ENCODE results near the gene KMT2C.

Gene KMT2C

GRCh38 chr7:152137476-152138025 is 298.3 kb downstream of the KMT2C start:
- no peak for DNase-seq (ENCODE audit: low spot score)

DNA sequence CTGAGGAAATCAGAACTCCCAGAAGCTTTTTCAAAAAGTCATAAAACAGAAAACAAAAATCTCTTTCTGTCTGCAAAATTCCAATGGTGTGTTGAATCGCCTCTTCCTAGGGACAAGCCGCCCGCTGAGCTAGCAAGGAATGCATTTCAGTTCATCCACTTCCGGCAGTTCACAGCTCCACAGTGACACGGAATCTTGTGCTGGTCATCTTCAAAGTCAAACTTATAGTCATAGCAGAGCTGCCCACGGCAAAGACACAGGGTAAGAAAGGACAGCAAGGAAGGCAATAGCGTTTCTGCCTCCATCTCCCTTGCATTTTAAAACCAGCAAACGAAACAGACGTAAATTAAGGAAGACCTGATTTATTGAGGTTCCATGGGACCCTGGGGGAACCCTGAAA is 299.1 kb downstream of the KMT2C start:
- no peak for DNase-seq (ENCODE audit: low spot score)

DNA sequence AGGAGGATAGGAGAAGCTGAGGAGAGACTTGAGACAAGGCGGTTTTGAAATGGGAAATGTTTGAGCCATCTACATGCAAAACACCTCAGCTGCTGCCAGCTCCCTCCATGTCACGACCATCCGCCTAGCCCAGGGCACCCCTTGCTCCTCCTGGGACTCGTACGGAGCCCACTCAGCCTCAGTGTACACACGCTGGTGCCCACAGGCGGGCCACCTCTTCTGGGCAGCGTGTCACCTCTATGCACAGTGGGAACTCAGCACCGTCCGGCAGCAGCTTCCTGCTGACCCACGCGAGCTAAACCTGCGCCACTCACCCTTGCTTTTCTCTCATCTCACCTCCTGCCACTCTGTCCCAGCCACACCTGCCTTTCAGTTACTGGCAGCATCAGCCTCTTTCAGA is 302.0 kb downstream of the KMT2C start:
- no peak for DNase-seq (ENCODE audit: low spot score)

- no peak for DNase-seq (ENCODE audit: low spot score)
Observed at GRCh38 chr7:152132812-152133211, 303.0 kb downstream of the KMT2C start.

DNA sequence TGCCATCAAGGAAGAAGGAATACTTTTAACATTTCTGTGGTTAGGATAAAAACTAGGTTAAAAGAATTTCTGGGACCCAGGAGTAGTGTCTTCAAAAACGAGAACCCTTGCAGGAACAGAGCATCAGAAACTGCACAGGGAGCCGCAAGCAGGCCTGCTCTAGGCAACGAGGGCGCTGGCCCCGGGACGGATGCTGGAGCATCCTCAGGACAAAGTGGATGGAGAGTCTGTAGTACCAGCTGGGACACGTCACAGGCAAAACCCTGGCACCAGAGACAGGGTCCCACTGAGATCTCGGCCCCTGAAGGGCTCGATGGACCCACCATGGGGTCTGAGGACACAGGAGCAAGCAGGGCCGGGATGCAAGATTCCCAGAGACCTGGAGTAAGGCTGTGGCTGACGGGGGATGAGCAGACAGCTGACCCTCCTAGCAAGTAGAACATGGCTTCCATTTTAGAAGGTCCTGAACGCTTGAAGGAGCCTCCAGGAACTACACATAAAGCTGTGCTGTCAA is 303.8 kb downstream of the KMT2C start:
- DNase-seq (ENCODE audit: low spot score) = no peak

DNA sequence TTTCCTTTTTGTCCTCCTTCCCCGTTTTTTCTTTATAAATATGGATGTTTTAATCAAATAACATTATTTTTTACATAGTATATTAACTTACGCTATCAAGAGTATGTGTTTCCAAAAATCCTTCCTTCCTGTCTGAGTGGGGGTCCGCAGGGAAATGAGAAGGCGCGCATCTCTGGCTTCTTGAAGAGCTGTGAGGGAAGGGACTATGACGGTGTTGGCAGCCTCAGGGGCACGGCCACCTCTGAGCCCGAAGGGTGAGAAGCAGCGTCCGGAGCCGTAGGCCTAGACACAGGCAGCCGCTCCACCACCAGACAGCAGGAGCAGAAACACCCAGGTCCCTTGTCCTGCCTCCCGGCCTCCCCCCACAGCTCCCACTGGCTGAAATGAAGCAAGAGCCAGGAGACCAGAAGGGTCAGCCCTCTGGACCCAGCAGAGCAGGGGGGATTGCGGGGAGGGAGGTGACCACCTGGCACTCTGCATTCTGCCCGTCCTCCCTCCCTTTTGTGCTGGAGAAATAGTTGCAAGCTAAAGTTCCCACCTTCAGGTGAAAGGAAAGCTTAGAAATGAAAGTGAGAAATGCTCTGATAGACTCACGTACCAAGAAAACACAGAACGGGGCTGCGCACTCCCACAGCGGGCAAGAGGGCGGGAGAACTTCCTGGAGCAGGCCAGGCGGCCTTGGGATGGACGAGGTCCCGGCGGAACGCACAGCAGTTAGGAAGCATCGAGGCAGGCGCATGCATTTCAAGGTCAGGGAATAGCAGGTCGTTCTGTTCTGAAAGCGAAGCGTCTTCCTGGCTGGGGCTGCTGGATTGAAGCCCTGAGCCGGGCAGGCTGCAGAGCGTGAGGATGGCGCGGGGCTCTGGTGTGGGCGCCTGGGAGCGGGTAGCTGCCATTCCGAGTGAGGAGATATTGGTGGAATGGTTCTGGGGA is 304.9 kb downstream of the KMT2C start:
- no peak for DNase-seq (ENCODE audit: low spot score)

DNA sequence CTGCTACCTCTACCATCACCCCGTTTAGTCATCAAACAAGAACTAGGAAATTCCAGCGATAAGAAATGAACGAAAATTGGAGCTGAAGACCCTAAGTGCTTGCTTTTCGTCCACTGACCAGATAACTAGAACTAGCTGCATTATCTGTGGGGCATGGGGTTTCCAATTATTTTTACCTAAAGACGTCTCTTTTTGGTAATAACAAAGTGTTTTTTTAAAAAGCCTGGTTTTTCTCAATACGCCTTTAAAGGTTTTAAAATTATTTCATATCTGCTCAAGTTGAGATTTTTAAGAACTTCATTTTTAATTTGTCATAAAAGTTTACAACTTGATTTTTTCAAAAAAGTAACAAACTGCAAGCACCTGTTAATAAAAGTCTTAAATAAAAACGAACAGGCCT is 306.1 kb downstream of the KMT2C start:
- no peak for DNase-seq (ENCODE audit: low spot score)

GRCh38 chr7:152128741-152129461 is 306.9 kb downstream of the KMT2C start:
- no peak for DNase-seq (ENCODE audit: low spot score)

GRCh38 chr7:152128252-152128651 is 307.6 kb downstream of the KMT2C start:
- DNase-seq (ENCODE audit: low spot score) = no peak

- no peak for DNase-seq (ENCODE audit: low spot score)
Observed at GRCh38 chr7:152127229-152127628, 308.6 kb downstream of the KMT2C start.

GRCh38 chr7:152126741-152127140 is 309.1 kb downstream of the KMT2C start:
- DNase-seq (ENCODE audit: low spot score) = no peak

- no peak for DNase-seq (ENCODE audit: low spot score)
Observed at GRCh38 chr7:152122540-152122939, 313.3 kb downstream of the KMT2C start.

DNA sequence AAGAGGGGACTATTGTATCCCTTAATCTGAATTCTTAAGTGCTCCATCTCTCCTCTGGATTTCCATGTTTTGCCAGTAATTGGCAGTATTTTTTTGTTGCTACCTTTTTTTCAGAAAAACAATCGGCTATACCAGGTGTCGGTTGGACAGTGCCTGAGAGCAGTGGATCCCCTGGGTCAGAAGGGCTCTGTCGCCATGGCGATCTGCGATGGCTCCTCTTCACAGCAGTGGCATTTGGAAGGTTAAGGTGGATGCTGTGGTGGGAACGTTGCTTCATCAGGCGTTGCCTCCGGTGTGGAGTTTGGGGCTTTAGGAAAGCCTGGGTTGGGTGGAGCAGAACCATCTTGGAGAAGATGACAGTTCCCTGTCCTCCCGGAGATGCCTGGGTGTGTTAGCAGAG is 314.4 kb downstream of the KMT2C start:
- no peak for DNase-seq (ENCODE audit: low spot score)

DNA sequence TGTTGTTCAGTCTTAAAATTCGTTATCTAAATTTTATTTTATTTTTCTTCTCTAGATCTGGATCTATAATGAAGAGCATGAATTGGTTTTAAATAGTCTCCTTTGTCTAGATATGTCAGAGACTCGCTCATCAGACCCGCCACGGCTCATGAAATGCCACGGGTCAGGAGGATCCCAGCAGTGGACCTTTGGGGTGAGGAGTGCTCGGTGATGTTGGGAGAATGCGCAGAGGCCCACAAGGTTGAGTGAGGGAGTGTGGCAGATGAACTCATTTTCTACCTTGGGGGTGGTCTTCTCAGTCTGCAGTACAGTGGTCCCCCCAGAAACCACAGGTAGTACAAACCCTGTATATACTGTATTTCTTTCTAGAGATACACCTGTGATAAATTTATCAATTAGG is 315.0 kb downstream of the KMT2C start:
- no peak for DNase-seq (ENCODE audit: low spot score)

GRCh38 chr7:152120210-152120609 is 315.6 kb downstream of the KMT2C start:
- peak; percentile 66 for DNase-seq (ENCODE audit: low spot score)

DNA sequence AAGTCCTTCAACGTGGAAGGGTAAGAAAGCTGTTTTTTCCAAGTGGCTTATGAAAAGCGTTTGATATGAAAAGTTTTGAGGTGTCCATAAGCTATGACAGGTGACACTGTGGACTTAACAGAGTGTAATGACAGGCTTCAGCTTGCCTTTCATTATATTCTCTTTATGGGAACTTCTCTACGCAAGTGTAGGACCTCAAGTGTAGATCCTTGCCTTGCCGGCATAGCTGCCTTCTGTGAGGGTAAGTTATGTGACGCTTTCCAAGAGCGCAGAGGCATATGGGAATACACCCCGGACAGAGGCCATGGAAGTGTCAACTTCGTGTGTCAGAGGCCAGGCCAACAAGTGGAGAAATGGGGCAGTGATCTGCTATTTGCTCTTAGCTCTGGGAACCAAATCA is 318.4 kb downstream of the KMT2C start:
- DNase-seq (ENCODE audit: low spot score) = no peak

DNA sequence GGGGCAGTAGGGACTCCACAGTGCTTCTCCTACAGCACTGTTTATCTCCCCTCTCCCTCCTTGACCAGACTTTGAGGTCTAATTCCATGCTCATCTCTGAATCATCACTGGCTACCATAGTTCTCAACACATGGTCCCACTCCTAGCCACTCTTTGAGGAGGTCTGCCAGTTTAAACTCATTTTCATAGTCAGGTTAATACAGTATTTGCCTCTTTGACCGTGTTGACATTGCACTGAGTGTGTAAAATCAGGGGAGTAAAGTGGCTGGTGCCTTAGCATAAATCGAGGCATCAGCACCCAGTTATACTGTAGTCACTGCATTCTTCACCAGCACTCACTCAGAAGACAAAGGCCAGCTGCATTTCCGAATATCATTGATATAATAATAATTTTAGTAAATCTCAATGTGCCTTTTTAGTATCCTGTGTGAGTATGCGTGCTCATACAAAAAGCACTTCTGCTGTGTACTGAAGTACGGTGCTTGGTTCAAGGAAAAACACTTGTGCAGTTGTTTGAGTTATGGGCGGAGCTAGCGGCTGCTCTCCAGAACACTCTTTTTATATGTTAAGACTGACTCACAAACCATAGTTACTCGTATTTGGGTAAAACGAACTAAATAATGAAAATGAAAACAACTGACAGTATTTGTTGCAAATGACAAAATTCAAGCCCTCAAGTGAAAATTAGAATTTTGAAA is 320.6 kb downstream of the KMT2C start:
- no peak for DNase-seq (ENCODE audit: low spot score)

DNA sequence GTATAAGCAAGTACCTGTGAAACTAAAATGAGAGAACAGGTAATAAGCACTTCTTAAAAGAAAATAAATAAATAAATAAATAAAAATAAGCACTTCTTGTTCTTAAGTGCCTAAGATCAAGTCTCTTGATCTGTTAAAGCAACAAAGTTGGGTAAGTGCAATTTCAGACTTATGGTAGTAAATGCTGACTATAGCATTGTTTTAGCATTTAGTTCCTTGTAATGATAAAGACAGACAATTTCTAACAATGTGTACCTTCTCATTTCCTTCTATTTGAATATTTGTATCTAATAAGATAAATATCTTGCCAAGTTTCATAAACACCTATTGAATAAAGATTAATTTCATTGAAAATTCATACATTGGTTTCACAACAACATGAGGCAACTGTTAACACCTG is 323.0 kb downstream of the KMT2C start:
- no peak for DNase-seq (ENCODE audit: low spot score)

DNA sequence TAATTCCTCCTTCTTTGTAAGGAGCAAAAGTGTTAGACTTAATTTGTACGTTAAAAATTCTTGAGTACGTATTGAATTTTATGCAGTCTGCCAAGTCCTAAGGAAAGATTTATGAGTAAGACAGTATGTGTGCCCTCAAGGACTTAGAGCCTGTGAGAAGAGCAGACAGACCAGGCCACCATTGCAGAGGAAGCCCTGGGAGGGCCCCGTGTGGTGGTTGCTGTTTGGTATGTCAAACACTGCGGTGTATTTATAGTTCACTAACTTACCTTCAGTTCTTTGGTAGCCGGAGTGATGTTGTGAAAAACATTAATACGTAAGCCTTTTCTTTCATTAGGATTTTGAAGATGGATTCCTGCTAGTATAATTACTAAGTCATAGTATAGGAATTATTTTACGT is 327.4 kb downstream of the KMT2C start:
- no peak for DNase-seq (ENCODE audit: low spot score)

- DNase-seq (ENCODE audit: low spot score) = no peak
Observed at GRCh38 chr7:152107945-152108344, 327.9 kb downstream of the KMT2C start.

- DNase-seq (ENCODE audit: low spot score) = no peak
Observed at GRCh38 chr7:152106990-152107389, 328.8 kb downstream of the KMT2C start.

- DNase-seq (ENCODE audit: low spot score) = no peak
Observed at GRCh38 chr7:152105205-152105604, 330.6 kb downstream of the KMT2C start.
